GM19395 (cell line): ENCODE measurements around the gene SPEN.
"Not testable (repeated sequence)": the region's sequence is repeated elsewhere in the genome, so short reads cannot be mapped to it uniquely, and the experiment has no call there.

Experiments used
- ATAC-seq: cut with Tn5 transposase; IDR thresholded peaks from one replicate; pipeline ENCODE4 v1.9.1; 2021; ENCODE audit warnings: mild to moderate bottlenecking, moderate library complexity; ENCODE audit not compliant: unreplicated experiment

The SPEN gene, protein sequence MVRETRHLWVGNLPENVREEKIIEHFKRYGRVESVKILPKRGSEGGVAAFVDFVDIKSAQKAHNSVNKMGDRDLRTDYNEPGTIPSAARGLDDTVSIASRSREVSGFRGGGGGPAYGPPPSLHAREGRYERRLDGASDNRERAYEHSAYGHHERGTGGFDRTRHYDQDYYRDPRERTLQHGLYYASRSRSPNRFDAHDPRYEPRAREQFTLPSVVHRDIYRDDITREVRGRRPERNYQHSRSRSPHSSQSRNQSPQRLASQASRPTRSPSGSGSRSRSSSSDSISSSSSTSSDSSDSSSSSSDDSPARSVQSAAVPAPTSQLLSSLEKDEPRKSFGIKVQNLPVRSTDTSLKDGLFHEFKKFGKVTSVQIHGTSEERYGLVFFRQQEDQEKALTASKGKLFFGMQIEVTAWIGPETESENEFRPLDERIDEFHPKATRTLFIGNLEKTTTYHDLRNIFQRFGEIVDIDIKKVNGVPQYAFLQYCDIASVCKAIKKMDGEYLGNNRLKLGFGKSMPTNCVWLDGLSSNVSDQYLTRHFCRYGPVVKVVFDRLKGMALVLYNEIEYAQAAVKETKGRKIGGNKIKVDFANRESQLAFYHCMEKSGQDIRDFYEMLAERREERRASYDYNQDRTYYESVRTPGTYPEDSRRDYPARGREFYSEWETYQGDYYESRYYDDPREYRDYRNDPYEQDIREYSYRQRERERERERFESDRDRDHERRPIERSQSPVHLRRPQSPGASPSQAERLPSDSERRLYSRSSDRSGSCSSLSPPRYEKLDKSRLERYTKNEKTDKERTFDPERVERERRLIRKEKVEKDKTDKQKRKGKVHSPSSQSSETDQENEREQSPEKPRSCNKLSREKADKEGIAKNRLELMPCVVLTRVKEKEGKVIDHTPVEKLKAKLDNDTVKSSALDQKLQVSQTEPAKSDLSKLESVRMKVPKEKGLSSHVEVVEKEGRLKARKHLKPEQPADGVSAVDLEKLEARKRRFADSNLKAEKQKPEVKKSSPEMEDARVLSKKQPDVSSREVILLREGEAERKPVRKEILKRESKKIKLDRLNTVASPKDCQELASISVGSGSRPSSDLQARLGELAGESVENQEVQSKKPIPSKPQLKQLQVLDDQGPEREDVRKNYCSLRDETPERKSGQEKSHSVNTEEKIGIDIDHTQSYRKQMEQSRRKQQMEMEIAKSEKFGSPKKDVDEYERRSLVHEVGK (N-terminal part only)

DNA sequence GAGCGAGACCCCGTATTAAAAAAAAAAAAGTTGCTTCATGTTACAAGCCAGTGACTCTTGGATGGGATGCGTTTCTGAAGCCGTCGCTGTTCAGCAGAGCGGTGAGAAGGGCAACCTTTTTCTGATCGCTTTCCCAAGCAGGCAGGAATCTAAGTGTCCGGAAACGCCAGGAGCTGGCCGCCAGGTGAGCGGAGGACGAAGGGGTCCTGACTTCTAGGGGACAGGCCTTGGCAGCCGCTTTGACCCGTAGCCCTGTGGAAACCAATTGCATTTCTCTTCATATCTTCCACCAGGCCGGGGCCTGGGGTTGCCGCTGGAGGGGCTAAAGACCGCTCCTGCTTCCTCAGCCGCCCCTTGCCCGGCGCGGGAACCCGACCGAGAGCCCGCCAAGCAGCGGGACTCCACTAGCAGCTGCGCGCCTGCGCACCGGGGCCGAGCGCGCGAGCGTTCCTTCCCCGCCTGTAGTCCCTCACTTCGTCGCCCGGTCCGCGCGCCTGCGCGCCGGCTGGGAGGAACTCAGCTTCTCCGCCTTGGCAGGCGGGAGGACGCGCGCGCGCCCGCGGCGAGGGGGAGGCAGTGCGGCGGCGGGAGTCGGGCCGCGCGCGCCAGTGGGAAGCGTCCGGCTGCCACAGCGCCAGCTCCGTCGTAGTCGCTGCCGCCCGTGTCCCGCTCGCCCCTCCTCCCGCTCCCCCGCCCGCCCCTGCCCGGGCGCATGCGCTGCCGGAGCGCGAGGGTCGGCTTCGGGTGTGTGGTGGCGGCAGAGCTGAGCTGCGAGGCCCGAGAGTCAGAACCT, at the start of gene SPEN:
Gene SPEN (plus strand): TSS at position 608 of the 793 bp plus-strand sequence. CDS start 361 bp downstream, outside the sequence.
- peak; percentile 55 for ATAC-seq

DNA sequence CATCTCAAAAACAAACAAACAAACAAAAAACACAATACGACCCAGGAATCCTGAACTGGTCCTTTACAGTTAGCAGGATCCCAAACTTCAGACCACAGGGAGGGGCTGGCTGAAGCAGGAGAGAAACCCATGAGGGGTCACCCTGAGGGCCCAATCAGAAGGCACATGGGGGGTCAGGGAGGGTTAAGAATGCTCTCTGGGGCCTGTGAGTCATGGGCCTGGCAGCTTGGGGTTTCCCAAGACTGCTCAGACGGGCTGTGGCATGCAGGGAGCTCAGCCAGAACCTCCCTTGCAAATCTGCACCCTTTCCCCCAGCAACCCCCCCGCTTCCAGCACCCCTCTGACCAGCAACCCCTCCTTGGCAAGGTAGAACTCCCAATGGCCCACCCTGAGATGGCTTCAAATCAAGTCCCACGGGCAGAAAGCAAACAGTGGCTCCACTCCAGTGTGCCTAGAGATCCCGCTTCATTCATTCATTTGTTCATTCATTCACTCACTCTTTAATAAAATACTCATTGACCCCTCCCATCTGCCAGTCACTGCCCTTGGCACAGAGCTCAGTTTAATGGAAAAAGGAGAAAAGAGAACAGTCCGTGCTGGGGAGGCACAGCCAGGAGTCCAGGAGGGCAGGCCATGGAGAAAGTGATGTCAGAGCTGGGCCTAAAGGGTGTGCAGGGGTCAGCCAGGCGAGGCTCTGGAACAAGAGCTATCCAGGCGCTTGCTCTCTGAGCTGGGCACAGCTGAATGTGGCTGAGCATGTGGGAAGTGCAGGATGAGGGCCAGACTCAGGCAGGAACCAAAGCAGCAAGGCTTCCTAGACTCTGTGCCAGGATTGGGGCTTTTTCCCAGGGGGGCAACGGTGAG, 48.3 kb upstream of the SPEN start:
- no peak for ATAC-seq

DNA sequence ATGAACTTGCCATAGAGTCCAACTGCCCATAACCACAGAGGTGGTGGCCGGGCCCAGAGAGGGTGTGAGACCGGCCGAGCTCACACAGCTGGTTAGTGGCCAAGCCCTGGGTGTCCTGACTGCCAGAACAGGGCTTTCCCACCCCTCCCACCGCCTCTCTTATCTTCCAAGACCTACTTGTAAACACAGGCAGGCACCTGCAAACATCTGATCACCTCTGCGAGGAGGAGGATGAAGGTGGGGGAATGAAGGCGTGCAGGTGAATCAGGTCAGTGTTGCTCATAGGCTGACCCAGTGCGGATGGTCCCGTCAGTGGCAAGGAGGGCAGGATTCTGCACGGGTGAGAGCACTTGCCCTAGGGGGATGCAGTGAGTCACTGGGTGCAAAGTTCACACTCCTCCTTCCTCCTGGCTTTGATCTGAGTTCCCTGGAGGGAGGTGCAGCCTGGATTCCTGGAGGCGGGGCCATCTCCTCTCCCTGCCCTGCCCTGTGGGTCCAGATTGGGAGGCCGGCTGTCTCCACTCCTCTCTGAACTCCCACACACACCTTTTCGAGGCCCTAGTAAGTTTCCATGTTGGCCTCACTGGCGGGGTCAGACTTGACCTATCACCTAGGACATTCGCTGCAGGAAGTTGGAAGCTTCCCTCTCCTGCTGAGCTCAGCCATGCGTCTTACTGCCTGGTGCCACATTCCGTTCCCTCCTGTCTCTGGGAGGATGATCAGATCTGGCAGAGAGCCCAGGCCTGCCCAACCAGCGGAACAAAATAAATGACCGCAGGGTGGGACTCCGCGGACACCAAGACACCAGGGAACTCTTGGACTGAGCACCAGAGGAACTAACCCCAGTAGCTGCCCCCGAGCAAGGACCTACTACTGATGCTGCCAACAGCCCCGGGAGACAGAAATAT, 47.3 kb upstream of the SPEN start:
- no peak for ATAC-seq

DNA sequence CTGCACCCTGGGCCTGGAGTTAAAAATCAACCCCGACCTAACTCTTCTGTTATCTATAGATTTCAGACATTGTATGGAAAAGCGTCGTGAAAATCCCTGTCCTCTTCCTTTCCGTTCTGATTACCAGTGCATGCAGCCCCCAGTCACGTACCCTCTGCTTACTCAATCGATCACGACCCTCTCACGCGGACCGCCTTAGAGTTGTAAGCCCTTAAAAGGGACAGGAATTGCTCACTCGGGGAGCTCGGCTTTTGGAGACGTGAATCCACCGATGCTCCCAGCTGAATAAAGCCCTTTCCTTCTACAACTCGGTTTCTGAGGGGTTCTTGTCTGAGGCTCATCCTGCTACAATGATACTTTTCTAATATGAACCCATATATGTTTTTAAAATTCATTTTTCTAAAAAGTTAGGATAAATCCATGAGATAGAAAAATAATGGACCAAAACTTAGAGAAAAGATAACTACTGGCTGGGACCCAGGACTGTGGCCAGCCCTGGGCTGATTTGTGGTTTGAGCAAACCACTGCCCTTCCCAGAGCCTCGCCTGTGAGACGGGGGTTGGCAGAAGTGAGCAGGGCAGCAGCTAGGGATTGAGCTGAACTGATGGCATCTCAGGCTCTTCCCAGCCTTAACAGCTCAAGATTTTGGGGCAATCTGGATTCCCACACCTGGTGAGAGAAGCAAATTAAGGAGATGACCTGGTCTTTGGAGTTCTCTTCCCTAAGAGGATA, 45.1 kb upstream of the SPEN start:
- no peak for ATAC-seq

DNA sequence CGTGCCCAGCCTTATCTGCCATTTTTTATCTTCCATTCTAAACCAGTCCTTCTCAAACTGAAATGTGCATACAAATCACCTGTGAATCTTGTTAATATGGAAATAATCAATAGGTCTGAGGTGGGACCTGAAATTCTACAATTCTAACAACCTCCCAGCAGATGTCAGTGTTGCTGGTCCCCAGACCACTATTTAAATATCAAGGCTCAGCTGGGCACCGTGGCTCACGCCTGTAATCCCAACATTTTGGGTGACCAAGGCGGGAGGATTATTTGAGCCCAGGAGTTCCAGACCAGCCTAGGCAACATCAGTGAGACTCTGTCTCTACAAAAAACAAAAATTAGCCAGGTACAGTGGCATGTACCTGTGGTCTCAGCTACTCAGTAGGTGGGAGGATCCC, 44.1 kb upstream of the SPEN start:
- ATAC-seq: no peak

DNA sequence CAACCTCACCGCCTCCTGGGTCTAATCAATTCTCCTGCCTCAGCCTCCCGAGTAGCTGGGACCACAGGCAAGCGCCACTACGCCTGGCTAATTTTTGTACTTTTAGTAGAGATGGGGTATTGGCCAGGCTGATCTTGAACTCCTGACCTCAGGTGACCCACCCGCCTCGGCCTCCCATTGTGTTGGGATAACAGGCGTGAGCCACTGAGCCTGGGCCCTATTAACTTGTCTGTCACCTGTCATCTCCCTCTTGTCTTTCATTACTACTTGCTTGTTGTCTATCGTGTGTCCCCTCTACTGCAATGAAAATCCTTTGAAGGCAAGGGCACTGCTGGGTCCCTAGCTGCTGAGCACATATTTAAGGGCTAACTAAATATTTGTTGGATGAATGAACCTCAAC, 43.4 kb upstream of the SPEN start:
- ATAC-seq: no peak

DNA sequence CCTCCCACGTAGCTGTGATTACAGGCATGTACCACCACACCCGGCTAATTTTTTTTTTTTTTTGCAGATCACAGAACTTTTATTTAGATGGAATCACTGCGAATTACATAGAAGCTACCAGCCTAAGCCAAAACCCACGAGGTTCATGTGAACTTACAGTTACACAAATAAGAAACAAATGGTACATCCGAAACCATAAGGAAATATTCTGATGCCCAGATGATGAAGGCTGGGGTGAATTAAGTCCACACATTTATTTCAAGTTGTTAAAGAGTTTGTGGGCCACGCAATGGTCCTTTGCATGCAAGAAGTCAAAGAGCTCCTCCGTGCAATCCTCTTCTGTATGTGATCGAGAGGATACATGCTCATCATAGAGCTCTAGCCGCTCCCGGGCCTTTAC, 40.4 kb upstream of the SPEN start:
- ATAC-seq: no peak

DNA sequence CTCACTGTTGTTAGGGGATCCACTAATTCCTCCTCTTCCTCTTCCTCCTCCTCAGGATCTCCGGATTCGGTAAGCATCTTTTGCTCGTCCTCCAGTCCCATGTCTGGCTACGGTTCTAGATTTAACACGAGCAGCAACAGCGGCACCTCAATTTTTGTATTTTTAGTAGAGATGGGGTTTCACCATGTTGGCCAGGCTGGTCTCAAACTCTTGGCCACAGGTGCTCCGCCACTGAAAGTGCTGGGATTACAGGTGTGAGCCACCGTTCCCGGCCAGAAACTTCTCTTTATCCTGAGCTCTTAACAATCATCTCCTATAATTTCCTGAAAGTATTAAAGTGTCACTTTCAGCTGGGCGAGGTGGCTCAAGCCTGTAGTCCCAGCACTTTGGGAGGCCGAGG, 40.0 kb upstream of the SPEN start, which contains the start of gene UQCRHL:
Gene UQCRHL (minus strand): TSS at position 101 of the 400 bp plus-strand sequence. CDS start 0 bp downstream, at position 101.
- not testable (repeated sequence) for ATAC-seq

DNA sequence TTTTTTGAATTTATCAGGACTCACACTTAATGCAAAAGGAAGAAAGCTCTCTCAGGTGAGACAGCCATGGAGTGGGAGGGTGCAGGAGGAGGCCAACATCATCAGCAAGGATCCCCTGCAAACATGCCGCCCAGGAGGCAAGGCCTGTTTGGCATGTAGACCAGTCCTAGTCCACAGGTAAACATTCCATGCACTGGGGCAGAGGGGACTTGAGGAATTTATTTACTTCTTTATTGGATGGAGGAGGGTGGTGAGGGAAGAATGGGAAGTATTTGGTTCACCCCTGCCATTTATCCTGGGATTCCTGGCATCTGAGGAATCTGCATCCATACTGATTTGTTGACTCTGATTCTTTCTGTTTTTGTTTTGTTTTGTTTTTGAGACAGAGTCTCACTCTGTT, 38.6 kb upstream of the SPEN start:
- ATAC-seq: no peak

DNA sequence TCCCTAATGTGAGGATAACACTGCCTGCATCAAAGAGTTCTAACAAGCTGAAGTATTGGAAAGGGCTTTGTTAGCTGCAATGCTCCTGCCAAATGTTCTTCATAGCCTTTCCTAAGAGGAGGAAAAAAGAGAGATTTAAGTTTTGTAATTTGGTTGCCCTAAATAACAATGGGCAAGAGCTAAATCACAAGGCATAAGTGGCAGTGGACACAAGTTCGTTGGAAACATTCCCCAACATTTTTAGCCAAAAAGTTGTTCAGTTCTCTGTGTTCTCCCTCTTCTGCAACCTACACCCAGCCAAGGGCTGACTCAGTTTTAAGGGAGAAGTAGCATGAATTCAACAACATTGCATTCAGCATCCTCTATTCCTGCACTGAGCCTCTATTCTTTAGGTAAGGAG, 37.4 kb upstream of the SPEN start:
- no peak for ATAC-seq

DNA sequence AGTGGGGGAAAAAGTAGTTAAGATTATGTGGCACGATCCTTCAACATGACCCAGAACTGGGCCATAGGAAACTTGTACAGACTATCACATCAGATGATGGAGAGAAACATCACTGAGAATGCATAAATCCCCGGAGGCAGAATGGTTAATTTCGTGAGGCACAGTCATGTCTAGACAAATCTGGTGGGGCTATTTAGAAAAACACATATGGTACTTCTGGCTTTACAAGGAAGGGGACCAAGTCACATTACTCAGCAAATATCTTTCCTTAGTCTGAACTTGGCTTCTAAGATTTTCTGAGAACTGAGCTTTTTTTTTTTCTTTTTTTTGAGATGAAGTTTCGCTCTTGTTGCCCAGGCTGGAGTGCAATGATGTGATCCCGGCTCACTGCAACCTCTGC, 30.8 kb upstream of the SPEN start:
- no peak for ATAC-seq

DNA sequence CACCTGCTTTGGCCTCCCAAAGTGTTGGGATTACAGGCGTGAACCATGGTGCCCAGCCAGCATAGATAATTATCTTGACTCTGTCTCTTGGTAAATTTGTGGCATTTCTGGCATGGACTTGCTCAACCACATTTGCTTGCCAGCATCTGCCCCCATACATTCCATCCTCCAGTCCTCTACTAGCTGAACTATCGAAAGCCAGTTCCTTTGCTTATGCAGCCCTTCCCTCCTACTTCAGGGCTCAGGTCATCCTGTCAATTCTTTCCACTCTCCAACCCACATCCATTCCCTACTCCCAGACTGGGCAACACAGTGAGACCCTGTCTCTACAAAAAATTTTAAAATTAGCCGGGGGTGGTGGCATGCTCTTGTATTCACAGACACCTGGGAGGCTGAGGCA, 27.0 kb upstream of the SPEN start:
- ATAC-seq: no peak

DNA sequence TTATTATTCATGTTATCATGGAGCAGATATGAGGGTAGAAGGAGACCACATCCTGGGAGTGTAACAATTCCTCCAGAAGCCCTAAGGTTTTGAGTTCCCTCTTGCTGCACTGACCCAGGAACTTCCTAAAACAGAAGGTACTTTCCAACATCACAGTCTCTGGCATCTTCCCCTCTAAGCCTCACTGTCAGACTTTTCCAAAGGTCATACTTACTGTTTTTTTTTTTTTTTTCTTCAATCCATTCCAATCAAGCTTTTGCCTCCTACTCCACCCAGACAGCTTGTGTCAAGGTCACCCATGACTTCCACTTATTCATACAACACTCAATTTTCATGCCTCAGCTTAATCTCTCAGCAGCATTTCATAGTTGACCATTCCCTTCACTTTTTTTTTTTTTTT, 21.7 kb upstream of the SPEN start:
- ATAC-seq: no peak

DNA sequence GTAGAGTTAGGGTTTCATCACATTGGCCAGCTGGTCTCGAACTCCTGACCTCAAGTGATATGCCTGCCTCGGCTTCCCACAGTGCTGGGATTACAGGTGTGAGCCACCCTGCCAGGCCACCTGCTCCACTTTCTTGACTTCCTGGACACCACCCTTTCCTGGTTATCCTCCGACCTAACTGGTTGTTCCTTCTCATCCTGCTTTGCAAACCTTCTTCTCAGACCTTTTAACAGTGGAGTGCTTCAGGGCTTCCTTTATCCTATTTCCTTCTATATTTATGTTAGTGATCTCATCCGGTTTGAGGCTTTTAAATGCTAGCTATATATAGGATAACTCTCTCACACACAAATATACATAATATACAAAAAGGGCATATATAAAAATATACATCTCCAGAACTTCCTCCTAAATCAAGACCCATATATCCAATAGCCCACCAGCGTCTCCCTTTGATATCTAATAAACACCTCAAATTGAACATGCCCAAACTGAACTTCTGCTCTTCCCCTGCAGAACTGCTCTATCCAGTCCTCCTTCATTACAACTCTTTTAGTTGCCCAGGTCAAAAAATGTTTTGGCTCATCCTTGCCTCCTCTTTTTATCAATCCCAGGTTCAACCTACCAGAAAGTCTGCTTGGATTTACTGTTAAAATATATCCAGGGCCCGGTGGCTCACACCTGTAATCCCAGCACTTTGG, 20.5 kb upstream of the SPEN start:
- no peak for ATAC-seq

DNA sequence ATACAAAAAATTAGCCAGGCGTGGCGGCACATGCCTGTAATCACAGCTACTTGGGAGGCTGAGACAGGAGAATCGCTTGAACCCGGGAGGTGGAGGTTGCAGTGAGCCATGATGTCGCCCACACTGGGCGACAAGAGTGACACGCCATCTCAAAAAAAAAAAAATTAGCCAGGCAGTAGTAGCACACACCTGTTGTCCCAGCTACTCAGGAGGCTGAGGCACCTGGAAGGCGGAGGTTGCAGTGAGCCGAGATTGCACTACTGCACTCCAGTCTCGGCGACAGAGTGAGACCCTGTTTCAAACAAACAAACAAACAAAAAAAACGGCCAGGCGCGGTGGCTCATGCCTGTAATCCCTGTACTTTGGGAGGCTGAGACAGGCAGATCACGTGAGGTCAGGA, 19.9 kb upstream of the SPEN start:
- not testable (repeated sequence) for ATAC-seq

DNA sequence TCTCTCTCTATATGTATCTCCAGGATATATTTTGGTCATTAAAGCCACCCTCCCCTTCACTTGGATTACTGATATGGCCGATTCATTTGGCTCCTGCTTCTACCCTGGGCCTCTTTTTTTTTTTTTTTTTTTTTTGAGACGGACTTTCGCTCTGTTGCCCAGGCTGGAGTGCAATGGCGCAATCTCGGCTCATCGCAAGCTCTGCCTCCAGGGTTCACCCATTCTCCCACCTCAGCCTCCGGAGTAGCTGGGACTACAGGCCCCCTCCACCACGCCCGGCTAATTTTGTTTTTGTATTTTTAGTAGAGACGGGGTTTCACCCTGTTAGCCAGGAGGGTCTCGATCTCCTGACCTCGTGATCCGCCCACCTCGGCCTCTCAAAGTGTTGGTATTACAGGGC, 18.6 kb upstream of the SPEN start:
- ATAC-seq: not testable (repeated sequence)

DNA sequence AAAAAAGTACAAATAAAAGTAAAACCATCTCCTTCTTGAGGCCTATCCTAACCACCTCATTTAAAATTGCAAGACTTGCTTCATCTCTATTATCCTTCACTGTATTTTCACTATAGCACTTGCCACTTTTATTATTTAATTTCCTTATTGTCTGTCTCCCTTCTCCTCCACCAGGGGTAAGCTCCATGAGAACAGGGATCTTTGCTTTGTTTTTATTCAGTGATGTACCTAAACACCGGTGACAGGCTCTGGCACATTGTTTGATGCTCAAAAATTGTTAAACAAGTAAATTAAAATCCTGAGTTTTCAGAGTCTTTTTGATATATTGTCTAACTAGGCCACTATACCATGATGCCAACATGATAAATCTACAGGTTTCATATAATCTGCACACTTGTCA, 17.2 kb upstream of the SPEN start:
- ATAC-seq: no peak
